ENCODE data around the gene KIAA0319L. TPM values are rescaled to one million over a fixed set of nuclear protein-coding genes. Genes with fewer than 3 reads are reported as not detected.

The KIAA0319L gene
- total RNA-seq, 1 donor from 2014 or later = 28.2 TPM

- ATAC-seq = no peak
Measured at GRCh38 chr1:35561972-35562680, 4.9 kb upstream of the KIAA0319L start.

DNA sequence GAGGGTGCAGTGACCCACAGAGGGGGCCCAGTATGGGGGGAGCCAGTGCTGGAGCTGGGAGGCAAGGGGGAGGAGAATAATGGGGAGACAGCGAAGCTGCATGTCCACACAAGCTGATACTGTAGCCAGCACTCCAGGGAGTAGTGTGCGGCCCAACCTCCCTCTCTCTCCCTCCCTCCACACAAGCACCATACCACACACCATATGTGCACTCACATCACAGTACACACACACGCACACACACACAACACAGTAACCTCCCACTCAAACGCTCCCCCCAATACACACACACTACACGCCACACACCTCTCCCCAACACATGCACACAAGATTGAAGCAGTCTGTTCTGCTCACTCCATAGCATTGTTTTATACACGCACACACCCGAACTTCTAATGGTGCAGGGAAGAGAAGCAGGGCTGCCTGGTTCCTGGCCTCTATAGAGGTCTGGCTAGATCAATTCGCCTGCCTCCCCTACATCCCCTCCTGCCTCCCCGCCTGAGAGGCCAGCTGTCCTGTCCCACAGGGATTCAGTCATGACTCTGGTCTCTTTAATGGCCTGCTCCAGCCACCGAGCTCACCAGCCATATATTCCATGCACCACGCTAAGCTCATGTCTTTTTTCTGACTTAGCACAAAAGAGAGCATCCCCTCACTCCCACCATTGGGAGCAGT is 4.2 kb upstream of the KIAA0319L start:
- ATAC-seq = no peak

GRCh38 chr1:35560256-35561225 is 3.3 kb upstream of the KIAA0319L start:
- no peak for ATAC-seq

DNA sequence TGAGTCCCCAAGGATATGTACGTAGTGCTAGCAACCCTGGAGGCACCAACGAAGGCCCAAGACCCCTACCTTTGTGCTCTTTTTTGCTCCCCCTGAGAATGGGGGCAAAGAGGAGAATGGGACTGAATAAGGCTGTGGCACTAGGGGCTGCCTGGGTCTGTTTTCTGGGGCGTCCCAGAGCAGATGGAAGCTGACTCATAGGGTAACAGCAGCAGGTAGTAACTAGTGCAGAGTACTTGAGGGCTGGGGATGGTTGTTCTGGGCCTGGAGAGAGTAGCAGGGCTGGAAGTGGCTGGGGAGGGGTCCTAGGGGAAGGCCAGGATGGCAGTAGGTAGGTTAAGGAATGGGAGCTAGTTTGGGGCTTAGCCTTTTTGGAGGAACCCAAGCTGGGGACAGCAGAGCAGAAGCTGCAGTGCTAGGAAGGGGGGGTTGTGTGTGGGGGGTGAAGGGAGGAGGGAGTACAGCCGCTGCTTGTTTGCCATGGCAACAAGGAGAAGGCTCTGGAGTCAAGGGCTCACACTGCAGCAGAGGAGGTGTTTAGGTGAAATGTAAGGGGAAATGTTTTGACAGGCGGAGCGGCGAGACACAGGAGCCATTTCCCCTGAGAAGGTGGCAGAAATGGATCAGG is 2.2 kb upstream of the KIAA0319L start:
- no peak for ATAC-seq

GRCh38 chr1:35558374-35559316 is 1.4 kb upstream of the KIAA0319L start:
- no peak for ATAC-seq

GRCh38 chr1:35557611-35558373 is 589 bp upstream of the KIAA0319L start, which contains the start of gene NCDN:
TSS of gene NCDN (plus strand) at chr1:35557799. CDS start at chr1:35558191, 392 bp downstream.
- ATAC-seq = peak; percentile 89

DNA sequence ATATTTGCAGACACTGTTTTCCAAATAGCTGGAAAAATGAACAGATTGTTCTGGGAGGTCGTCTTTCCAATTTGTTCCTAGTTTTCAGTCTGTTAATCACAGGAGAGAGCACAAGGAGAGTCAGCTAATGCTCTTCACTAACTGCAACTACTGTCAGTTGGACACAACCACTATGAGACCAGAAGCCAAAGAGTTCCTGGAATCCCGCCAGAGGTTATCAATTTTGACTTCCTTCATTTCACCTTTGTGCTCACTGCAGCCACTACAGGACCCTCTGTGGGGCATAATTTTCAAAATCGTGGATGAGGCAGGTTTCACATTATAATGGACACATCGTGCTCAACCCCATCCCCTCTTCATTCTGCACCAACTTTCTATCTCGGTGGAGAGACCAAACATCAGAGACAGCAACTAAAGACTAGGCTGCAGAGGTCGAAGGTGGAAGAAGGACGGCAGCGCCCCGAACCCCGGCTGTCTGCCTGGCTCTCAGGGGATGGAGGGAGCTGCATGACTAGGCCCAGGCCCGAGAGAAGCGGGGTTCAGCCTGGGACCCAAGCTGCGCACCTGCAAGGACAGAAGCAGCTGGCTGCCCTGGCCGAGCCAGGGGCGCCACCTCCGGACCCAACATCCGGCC is 602 bp downstream of the KIAA0319L start:
- no peak for ATAC-seq

- ATAC-seq = peak; percentile 73
Measured at GRCh38 chr1:35555601-35556477, 1.4 kb downstream of the KIAA0319L start.

DNA sequence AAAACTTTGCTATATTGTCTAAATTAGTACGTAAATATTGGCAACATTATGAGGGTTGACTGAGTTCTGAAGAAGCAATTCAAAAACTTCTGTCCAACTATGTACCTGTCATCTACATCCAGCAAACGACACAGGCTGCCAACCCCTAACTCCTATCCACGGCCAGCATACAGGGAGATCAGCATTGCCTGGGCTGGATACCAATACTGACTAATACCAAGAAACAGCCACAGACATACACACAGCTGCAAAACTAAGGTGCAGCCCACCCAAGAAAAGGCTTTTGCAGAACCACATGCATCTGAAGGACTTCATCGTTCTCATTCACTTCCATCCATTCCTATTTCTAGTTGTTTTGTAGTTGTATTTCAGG is 2.0 kb downstream of the KIAA0319L start:
- ATAC-seq = no peak

DNA sequence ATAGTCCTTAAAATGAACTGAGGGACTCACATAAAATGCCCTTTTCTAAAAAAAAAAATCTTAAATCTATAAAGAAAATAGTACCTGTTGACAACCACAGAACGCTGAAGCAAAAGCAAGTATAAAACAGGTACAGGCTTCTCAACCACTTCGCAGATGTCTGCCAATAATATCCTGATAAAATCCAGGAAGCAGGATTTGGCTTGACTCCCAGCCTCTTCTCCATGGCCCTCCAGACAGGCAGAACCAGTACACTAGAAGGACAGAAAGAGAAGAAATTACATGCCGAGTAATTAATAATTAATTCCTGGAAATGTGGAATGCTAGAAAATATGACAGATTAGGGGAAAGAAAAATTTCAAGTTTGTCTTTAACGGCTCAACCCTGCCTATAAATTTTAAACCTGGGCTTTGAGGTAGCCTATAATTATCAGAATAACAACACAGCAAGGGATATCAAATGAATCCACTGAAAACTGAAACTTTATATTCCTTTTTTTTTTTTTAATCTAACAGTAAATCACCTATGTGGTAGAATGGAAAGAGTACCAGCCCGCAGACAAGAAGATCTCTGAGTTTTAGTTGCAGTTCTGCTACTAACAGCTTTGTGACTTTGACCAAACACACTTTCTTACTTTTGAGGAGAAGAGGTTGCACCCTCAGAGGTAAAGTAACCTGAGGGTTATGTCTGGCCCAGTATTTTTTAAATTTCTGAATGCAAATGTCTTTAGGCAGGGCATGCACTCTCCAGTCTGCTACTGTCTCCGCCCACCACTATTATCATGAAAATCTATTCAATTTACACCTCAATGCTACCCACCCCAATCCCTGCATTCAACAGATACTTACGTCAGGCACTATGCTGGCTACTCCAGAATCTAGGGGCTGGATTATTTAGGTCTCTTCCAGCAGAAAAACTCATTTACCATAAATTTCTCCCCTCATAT is 2.7 kb downstream of the KIAA0319L start:
- ATAC-seq = no peak

DNA sequence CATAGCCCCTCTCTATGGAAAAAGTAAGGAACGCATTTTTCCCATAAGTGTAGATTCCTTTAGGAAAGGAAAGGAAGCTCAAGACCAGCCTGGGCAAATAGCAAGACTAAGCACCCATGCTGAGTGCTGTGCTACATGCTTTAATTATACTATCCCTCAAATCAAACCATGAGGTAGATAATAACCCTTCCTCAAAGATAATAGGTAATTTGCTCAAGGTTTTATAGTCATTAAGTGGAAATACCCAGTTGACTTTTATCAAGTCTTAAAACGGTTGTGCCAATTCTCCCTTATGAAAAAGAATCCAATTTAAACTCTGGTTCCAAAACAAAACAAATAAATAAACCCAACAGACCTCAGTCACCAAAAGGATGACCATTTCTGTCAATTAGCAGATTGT is 3.4 kb downstream of the KIAA0319L start:
- no peak for ATAC-seq

GRCh38 chr1:35546614-35547013 is 10.6 kb downstream of the KIAA0319L start:
- ATAC-seq = no peak

- peak; percentile 57 for ATAC-seq
Measured at GRCh38 chr1:35544976-35545375, 12.2 kb downstream of the KIAA0319L start.

DNA sequence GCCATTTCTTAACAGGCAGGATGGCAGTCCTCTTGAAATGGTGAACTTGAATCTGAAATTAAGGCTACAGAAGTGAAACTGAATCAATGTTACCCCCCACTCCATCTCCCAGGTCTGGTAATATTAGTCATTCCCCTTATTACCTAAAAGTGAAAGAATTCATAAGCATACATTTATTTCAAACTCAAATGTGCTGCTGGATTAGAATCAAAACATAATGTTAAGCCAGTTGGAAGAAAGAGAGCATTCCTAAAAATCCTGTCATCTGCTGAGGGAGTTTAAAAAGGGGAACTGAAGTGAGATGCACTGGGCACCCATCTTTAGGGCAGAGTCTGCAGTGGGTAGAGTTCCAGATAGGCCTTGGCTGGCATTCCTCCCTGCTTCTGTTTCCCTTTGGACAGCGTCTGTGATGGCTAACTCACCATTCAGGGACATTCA is 17.4 kb downstream of the KIAA0319L start:
- no peak for ATAC-seq

DNA sequence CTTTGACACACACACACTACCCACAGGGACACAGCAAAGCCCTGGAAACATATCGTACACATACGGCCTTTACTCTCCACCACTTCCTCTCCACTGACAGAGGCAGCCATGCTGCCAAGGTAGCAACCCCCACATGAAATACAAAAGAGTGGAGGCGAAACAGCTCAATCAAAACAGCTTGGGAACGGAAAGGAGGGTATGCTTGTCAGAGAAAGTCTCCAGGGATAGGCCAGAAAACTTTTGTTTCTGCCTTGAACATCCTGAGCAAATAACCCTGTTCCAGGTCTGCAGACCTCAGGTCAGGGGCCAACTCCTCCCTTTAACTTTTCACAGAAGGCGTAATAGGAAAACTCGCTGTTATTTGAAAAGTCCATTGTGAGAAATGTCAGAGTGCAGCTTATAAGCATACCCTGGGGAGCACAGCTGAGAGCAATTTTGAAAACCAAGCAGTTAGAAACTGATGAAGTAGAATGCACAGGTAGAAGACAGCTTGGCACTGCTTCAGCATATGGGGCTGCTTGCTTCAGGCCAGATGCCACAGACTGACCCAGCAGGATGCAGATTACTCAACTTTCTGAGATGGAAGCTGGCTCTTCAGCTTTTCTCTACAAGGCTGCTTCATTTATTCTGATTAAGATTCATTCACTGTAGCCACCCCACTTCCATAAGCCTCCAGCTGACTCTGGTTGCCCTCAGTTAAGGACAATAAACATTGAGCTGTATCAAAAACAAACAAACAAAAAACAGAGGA is 18.0 kb downstream of the KIAA0319L start:
- ATAC-seq = peak; percentile 41

- ATAC-seq = no peak
Measured at GRCh38 chr1:35537806-35538205, 19.4 kb downstream of the KIAA0319L start.

DNA sequence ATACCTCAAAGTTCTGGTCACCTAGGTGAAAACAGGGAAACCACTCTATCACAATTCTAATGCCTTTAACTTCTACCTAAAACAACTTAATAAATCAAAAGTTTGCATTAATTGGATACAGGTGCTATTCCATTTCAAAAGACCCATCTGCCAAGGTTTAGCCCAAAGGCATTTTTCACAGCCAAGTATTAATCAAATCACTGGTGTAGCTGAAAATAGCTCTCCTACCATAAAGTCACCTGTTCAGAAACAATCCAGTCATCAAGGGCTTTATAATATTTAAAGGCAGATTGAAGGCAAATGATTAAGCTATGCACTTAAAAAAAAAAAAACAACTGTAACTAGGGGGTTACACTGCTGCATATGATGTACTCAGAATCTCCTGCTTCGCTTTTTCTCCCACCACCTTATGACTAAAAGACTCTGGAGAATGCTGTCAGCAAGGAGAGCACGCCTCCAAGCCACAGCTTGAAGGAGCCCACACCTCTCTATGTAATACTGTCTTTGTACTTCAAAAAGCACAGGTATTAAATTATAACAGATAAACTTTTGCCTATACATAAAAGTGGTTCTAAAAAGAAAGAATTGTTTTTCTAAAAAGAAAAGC is 20.5 kb downstream of the KIAA0319L start:
- no peak for ATAC-seq
